ENCODE results near the gene KRTAP2-3.
A peak's percentile ranks its signal among the peaks of the same experiment; 100 is the strongest.
"Not testable (repeated sequence)": the region's sequence is repeated elsewhere in the genome, so short reads cannot be mapped to it uniquely, and the experiment has no call there.

KRTAP2-3 gene, protein sequence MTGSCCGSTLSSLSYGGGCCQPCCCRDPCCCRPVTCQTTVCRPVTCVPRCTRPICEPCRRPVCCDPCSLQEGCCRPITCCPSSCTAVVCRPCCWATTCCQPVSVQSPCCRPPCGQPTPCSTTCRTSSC

DNA sequence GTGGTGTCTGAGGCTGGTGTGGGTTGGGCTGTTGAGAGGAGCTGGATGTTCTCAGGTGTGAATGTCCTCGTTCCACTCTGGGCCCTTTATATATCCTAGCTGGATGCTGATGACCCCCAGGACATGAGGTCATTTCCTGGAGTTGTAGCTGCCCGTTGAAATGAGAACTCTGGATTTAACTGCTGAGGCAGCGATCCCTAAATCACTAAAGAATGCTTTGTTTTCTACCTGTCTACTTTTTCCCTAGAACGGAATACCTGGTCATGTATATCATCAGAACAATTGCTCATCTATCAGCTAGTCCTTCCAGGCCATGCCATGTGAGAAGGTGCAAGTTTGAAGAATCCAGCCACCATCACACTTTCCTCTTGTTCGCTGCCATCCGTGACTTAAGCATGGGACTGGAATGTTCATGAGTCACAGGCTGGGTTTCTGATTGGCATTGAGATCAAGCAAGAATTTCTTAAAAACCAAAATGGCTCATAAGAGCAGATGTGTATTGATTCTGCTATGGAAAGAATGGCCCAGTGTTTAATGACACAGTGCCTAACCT is at the start of gene KRTAP2-3:
Gene KRTAP2-3 (minus strand): TSS at position 63 of the 553 bp plus-strand sequence. CDS start 64 bp downstream, outside the sequence.
- H3K4me3 ChIP-seq (ENCODE audit: low read depth, low read length) = no peak within 1 kb of the TSS
- in situ Hi-C loops (cut with HindIII; ENCODE audit: low sequenced_read_pairs) = no loop called here
- TF ChIP-seq, protein P1, sequence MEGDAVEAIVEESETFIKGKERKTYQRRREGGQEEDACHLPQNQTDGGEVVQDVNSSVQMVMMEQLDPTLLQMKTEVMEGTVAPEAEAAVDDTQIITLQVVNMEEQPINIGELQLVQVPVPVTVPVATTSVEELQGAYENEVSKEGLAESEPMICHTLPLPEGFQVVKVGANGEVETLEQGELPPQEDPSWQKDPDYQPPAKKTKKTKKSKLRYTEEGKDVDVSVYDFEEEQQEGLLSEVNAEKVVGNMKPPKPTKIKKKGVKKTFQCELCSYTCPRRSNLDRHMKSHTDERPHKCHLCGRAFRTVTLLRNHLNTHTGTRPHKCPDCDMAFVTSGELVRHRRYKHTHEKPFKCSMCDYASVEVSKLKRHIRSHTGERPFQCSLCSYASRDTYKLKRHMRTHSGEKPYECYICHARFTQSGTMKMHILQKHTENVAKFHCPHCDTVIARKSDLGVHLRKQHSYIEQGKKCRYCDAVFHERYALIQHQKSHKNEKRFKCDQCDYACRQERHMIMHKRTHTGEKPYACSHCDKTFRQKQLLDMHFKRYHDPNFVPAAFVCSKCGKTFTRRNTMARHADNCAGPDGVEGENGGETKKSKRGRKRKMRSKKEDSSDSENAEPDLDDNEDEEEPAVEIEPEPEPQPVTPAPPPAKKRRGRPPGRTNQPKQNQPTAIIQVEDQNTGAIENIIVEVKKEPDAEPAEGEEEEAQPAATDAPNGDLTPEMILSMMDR (IDR thresholded peaks at IDR 0.05; ENCODE audit: low read depth, low read length) = no peak
- peak; percentile 90 for DNase-seq (ENCODE audit: low read depth, low spot score)

DNA sequence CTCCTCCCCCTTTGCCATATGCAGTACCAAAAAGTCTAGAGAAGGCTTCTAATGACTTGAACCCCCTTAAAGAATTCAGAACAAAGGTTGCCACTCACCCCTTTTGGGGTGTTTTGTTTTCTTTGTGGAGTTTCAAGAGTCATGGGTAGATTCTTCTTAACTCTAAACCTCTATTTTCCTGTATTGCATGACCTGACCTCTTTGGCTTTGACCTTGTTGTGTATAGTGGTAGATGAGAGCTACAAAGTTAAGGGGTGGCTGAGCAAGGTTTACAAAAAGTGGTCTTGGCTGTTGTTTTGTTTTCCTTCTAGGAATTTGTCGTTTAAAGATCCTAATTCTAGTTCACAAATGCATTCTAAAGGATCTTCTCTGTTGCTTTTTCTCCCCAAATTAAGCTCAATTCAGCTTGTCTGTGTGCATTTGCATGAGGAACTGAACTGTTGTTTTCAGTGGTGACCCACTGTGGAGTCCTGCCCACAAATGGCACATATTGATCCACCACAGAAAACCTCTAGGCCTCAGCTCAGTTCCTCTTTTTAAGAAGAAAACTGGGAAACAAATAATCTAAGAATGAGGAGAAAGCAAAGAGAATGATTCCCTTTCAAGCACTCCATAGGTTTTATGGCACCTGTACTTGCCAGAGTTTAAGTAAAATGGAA is 48.9 kb upstream of the KRTAP2-3 start:
- H3K4me3 ChIP-seq (ENCODE audit: low read depth, low read length); in situ Hi-C loops (cut with HindIII; ENCODE audit: low sequenced_read_pairs); DNase-seq (ENCODE audit: low read depth, low spot score): not testable (repeated sequence)

DNA sequence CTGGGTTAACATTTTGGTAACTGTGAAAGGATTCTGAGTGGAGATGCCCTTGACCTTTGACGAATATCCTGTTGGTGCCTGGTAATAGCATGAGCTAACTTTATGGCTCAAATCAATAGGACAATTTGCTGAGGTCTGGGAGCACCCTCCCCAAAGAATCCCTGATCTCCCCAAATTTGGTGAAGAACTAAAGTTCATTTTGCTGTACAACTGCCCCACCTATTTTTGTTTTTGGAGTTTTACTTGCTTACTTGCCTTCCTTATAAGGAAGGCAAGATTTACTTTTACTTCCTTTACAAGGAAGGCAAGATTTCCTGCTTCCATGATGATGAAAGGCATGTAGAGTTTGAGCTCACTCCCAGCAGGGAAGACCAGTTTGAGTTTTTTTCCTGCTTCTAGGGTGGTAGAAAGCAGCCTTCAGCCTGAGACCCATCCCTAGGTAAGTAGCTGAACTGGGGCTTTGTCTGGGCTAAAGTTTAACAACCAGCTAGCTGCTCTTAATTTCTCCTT is 48.1 kb upstream of the KRTAP2-3 start:
- in situ Hi-C loops (cut with HindIII; ENCODE audit: low sequenced_read_pairs) = no loop called here
- no peak for DNase-seq (ENCODE audit: low read depth, low spot score)
- H3K4me3 ChIP-seq (ENCODE audit: low read depth, low read length) = no peak overlapping the region
- TF ChIP-seq, protein P1 (IDR thresholded peaks at IDR 0.05; ENCODE audit: low read depth, low read length) = no peak

DNA sequence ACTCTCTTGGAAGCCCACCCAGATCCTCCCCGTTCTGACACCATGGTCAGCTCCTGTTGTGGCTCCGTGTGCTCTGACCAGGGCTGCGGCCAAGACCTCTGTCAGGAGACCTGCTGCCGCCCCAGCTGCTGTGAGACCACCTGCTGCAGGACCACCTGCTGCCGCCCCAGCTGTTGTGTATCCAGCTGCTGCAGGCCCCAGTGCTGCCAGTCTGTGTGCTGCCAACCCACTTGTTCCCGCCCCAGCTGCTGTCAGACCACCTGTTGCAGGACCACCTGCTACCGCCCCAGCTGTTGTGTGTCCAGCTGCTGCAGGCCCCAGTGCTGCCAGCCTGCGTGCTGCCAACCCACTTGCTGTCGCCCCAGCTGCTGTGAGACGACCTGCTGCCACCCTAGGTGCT is 45.4 kb upstream of the KRTAP2-3 start, which contains the start of gene KRTAP4-9:
Gene KRTAP4-9 (plus strand): TSS at position 43 of the 400 bp plus-strand sequence. CDS start 0 bp downstream, at position 43.
- DNase-seq (ENCODE audit: low read depth, low spot score); in situ Hi-C loops (cut with HindIII; ENCODE audit: low sequenced_read_pairs); H3K4me3 ChIP-seq (ENCODE audit: low read depth, low read length): not testable (repeated sequence)

DNA sequence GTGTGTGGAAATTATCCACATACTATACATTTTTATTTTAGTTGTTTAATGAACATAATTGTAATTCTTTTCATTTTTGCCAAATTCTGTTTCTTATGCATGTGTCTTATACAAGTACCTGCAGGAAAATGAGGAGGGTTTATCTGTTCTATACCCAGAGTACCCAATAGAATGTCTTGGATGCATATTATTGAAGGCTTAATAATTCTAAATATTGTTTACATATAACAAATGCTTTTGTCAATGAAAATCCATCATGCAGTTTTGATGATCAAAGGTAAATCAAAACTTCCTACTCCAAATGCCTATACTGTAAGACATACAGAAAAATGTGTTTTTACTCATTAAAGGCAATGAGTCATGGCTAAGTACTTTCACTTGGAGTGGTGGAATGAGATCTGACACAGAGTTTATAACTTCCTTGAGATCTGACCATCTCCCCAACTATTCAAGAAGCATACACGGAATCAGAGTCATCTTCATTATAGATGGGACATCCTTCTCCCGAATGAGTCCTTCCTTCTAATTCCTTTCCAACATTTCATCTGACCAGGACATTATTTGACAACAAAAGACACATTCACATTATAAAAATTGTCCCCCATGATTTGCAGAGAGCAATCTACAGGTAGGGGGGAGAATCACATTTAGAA is 44.6 kb upstream of the KRTAP2-3 start:
- in situ Hi-C loops (cut with HindIII; ENCODE audit: low sequenced_read_pairs); H3K4me3 ChIP-seq (ENCODE audit: low read depth, low read length): not testable (repeated sequence)
- peak; percentile 40 for DNase-seq (ENCODE audit: low read depth, low spot score)

DNA sequence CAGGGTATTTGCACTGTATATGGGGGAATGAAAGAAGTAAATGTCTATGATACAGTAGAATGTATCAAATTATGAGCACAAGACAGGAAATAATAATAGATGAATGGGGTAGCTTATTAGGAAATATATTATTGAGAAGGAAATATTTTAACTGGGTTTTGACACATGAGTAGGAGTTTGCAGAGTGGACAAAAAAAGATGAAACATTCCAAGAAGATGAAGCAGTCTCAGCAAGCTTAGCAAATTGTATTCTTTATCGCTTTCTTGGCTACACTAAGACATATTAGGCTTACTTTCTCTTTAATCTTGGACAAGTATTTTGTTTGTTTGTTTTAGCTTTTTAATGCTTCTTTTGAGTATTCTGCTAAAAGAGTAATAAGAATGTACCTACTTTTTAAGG is 44.0 kb upstream of the KRTAP2-3 start:
- no peak overlapping the region for H3K4me3 ChIP-seq (ENCODE audit: low read depth, low read length)
- in situ Hi-C loops (cut with HindIII; ENCODE audit: low sequenced_read_pairs) = no loop called here
- TF ChIP-seq, protein P1 (IDR thresholded peaks at IDR 0.05; ENCODE audit: low read depth, low read length) = no peak
- no peak for DNase-seq (ENCODE audit: low read depth, low spot score)

DNA sequence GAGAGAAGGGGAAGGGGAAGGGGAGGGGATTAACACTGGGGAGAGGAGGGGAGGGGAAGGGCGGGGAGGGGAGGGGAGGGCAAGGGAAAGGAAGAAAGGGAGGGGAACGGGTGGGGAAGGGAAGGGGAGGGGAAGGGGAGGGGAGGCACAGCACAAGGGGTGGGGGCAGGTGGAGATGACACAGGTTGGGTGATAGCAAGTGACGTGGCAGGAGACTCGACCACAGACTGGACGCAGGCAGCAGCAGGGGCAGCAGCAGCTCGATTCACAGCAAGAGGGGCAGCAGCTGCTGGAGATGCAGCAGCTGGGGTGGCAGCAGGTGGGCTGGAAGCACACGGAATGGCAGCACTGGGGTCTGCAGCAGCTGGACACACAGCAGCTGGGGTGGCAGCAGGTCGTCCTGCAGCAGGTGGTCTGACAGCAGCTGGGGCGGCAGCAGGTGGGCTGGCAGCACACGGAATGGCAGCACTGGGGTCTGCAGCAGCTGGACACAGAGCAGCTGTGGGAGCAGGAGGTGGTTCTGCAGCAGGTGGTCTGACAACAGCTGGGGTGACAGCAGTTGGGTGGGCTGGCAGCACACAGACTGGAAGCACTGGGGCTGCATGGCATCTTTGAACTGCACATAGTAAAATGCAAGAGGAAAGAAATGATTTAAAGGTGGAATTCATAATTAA is 41.8 kb upstream of the KRTAP2-3 start, which contains the start of gene KRTAP4-16:
Gene KRTAP4-16 (minus strand): TSS at position 624 of the 674 bp plus-strand sequence. CDS start 0 bp downstream, at position 624.
- no peak for DNase-seq (ENCODE audit: low read depth, low spot score)
- no peak within 1 kb of the TSS for H3K4me3 ChIP-seq (ENCODE audit: low read depth, low read length)
- in situ Hi-C loops (cut with HindIII; ENCODE audit: low sequenced_read_pairs) = no loop called here
- TF ChIP-seq, protein P1 (IDR thresholded peaks at IDR 0.05; ENCODE audit: low read depth, low read length) = no peak

DNA sequence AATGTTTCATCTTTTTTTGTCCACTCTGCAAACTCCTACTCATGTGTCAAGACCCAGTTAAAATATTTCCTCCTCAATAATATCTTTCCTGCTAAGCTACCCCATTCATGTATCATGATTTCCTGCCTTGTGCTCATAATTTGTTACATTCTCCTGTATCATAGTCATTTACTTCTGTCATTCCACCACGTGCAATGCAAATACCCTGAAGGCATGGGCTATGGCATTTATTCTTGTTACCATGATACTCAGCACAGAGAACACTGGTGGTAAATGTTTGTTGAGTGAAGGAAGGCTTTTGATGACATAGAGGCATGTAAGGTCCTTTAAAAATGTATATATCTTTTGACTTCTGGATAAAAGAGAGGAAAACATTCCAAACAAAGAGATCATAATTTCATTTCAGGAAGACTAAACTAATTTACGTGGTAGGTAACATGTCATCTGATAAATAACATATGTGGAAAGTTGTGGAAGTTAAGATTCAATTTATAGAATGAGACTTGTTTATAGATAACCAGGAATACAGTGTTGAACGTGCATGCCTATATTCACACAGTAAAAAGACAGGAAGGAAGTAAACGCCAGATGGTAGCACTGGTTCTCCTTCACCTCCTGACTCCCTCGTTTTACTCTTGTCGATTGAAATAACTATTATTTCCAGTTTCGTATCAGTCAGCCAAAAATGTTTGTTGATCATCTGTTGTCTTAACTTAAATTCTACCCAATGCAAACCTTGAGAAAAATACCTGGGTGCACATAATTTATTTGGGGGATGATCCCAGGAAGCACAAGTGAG is 40.0 kb upstream of the KRTAP2-3 start:
- in situ Hi-C loops (cut with HindIII; ENCODE audit: low sequenced_read_pairs); H3K4me3 ChIP-seq (ENCODE audit: low read depth, low read length): not testable (repeated sequence)
- peak; percentile 43 for DNase-seq (ENCODE audit: low read depth, low spot score)

All from astrocyte of the spinal cord (primary cell).